Esophagus squamous epithelium (tissue), 4 donors: Measurements from ENCODE around the gene POLR2C.
"Not testable (repeated sequence)": the region's sequence is repeated elsewhere in the genome, so short reads cannot be mapped to it uniquely, and the experiment has no call there.

Experiments
- CTCF ChIP-seq, 6 experiments: fragments of 450-650 bp in 4 of 6; fragments of 200-600 bp in 2 of 6; sonication (generic) in 2 of 6; IDR thresholded peaks; one replicate each; pipeline ENCODE4 v1.5.1; 2016 to 2019; ENCODE audit warnings: antibody characterized with exemption in 6 of 6, mild to moderate bottlenecking in 4 of 6, moderate library complexity in 4 of 6
- POLR2A ChIP-seq, 4 donors: fragments of 450-650 bp; IDR thresholded peaks; one replicate each; pipeline ENCODE4 v1.6.1; 2017; ENCODE audit warnings: antibody characterized with exemption in 4 of 4, mild to moderate bottlenecking in 4 of 4, moderate library complexity in 3 of 4

- not testable (repeated sequence) for TF ChIP-seq CTCF, POLR2A (IDR thresholded peaks at IDR 0.05)
Observed at GRCh38 chr16:57499941-57500340, 37.5 kb downstream of the POLR2C start.
